Caco-2 (cell line): ENCODE measurements around the gene SPOCK2. TPM values are rescaled to one million over a fixed set of nuclear protein-coding genes. Genes with fewer than 3 reads are reported as not detected.

ENCODE experiments used
- BruUV-seq: library from RNA; stranded (reverse); fragments of 400-500 nt; replicated peaks from 2 replicates; lab custom pipeline; 2021; lab: Mats Ljungman, UMichigan
- CTCF ChIA-PET: fragments of 300-600 bp; sonication (Branson Sonifier 250); formaldehyde crosslinking; loops from one replicate; lab custom pipeline; 2022; ENCODE audit warnings: antibody characterized with exemption; lab: Charles Lee
- POLR2A ChIA-PET: fragments of 300-600 bp; sonication (Branson Sonifier 250); formaldehyde crosslinking; loops from one replicate; lab custom pipeline; 2022; ENCODE audit warnings: antibody characterized with exemption; lab: Charles Lee
- DNase-seq, 2 experiments: peaks; one replicate each; pipeline versions ENCODE4 v3.0.0 to v3.0.0-alpha.2; 2020 to 2022
- H3K27me3 ChIP-seq: replicated peaks from 2 replicates; pipeline ENCODE4 v1.6.0; 2011; ENCODE audit warnings: low read length; ENCODE audit not compliant: control insufficient read depth, insufficient read depth
- H3K36me3 ChIP-seq: 2 replicates; pipeline ENCODE4 v1.5.1; 2011; ENCODE audit warnings: low read length; ENCODE audit not compliant: control insufficient read depth, insufficient read depth
- H3K4me1 ChIP-seq: fragments of 250-450 bp; sonication (Bioruptor Pico); 2 replicates; pipeline ENCODE4 v1.5.1; 2020; ENCODE audit warnings: mild to moderate bottlenecking
- H3K4me3 ChIP-seq: 2 replicates; pipeline ENCODE4 v1.5.1; 2011; ENCODE audit warnings: low read depth, mild to moderate bottlenecking, control low read depth, low read length
- H3K9me3 ChIP-seq: fragments of 250-450 bp; sonication (Bioruptor Pico); 2 replicates; pipeline ENCODE4 v1.5.1; 2020; ENCODE audit warnings: mild to moderate bottlenecking, moderate library complexity
- H3K27ac Mint-ChIP-seq: one replicate; pipeline ENCODE4 v1.8.0; 2022; ENCODE audit warnings: mixed read lengths; ENCODE audit not compliant: unreplicated experiment
- H3K27me3 Mint-ChIP-seq: one replicate; pipeline ENCODE4 v1.8.0; 2022; ENCODE audit warnings: mixed read lengths; ENCODE audit not compliant: insufficient read depth, unreplicated experiment
- H3K36me3 Mint-ChIP-seq: one replicate; pipeline ENCODE4 v1.8.0; 2022; ENCODE audit warnings: mild to moderate bottlenecking, mixed read lengths; ENCODE audit not compliant: insufficient read depth, unreplicated experiment
- H3K4me1 Mint-ChIP-seq: one replicate; pipeline ENCODE4 v1.8.0; 2022; ENCODE audit warnings: low read depth, mixed read lengths; ENCODE audit not compliant: unreplicated experiment
- H3K4me3 Mint-ChIP-seq: one replicate; pipeline ENCODE4 v1.8.0; 2022; ENCODE audit warnings: mild to moderate bottlenecking, moderate library complexity, mixed read lengths; ENCODE audit not compliant: unreplicated experiment
- H3K9me3 Mint-ChIP-seq: one replicate; pipeline ENCODE4 v1.8.0; 2022; ENCODE audit warnings: mixed read lengths; ENCODE audit not compliant: unreplicated experiment
- CTCF ChIP-seq, 2 experiments: fragments of 200-600 bp in 1 of 2; IDR thresholded peaks; 1 replicate in 1 of 2; 2 replicates in 1 of 2; pipeline versions ENCODE4 v1.5.1 to v1.8.0; 2011 to 2022; ENCODE audit warnings: antibody characterized with exemption in 1 of 2, control low read depth in 1 of 2, inconsistent platforms in 1 of 2, low read depth in 1 of 2, low read length in 1 of 2, mild to moderate bottlenecking in 1 of 2, moderate library complexity in 1 of 2; ENCODE audit not compliant: insufficient read depth in 1 of 2, severe bottlenecking in 1 of 2, unreplicated experiment in 1 of 2
- intact Hi-C: fragments of 100-400 bp; cut with micrococcal nuclease; formaldehyde crosslinking; loops from one replicate; pipeline ENCODE4 v1.10.0; 2022; ENCODE audit not compliant: unreplicated experiment
- total RNA-seq: library from RNA; stranded (reverse); gene quantifications from 2 replicates; pipeline ENCODE4 v1.2.3, GENCODE V29; 2022

SPOCK2 gene
- total RNA-seq, 1 experiment from 2014 or later: 1.6 TPM

GRCh38 chr10:72058989-72059842 lies 29.1 kb downstream of the SPOCK2 start:
- H3K9me3 Mint-ChIP-seq: no peaks in the 10 kb centered on the region
- H3K4me1 Mint-ChIP-seq: no peaks in the 10 kb centered on the region
- Histone ChIP-seq H3K9me3 (no peaks in the 10 kb centered on the region), H3K4me1 (peaks cover 3% of the 10 kb centered on the region; the same call in 1 of the 2 replicates), H3K27me3 (no peaks in the 10 kb centered on the region), H3K4me3 (no peak overlapping the region), H3K36me3 (no peaks in the 10 kb centered on the region)
- peaks cover 6% of the 10 kb centered on the region for H3K36me3 Mint-ChIP-seq
- no peak overlapping the region for H3K27ac Mint-ChIP-seq
- POLR2A ChIA-PET: no interaction called here
- no peak overlapping the region for H3K4me3 Mint-ChIP-seq
- no peaks in the 10 kb centered on the region for H3K27me3 Mint-ChIP-seq
- intact Hi-C loops: no loop called here
- no peak for DNase-seq
- TF ChIP-seq CTCF (IDR thresholded peaks at IDR 0.05; ENCODE audit: insufficient read depth in 1 of 2, low read depth in 1 of 2, low read length in 1 of 2, severe bottlenecking in 1 of 2, unreplicated experiment in 1 of 2): no peak
- no TSS peak for BruUV-seq
- CTCF ChIA-PET: interaction anchor here (0.6 to 1.8 kb wide), 4 partner anchors 10 to 302 kb away, joined by 3 to 14 read pairs (median 6); no protein-coding TSS in a partner anchor

GRCh38 chr10:72058347-72058898 lies 29.9 kb downstream of the SPOCK2 start:
- H3K4me3 Mint-ChIP-seq: no peak overlapping the region
- TF ChIP-seq CTCF (IDR thresholded peaks at IDR 0.05; ENCODE audit: insufficient read depth in 1 of 2, low read depth in 1 of 2, low read length in 1 of 2, severe bottlenecking in 1 of 2, unreplicated experiment in 1 of 2): no peak
- no peaks in the 10 kb centered on the region for H3K9me3 Mint-ChIP-seq
- H3K36me3 Mint-ChIP-seq: peaks cover 6% of the 10 kb centered on the region
- intact Hi-C loops: no loop called here
- no peaks in the 10 kb centered on the region for H3K9me3 ChIP-seq
- H3K4me1 Mint-ChIP-seq: no peaks in the 10 kb centered on the region
- no peaks in the 10 kb centered on the region for H3K27me3 Mint-ChIP-seq
- H3K4me1 ChIP-seq: no peaks in the 10 kb centered on the region; the same call in 1 of the 2 replicates
- no peaks in the 10 kb centered on the region for H3K36me3 ChIP-seq
- ChIA-PET CTCF (interaction anchor here (0.6 to 1.8 kb wide), 3 partner anchors 10 to 284 kb away, joined by 3 to 7 read pairs (median 4); no protein-coding TSS in a partner anchor), POLR2A (no interaction called here)
- no peaks in the 10 kb centered on the region for H3K27me3 ChIP-seq
- no peak overlapping the region for H3K27ac Mint-ChIP-seq
- no peak overlapping the region for H3K4me3 ChIP-seq
- no TSS peak for BruUV-seq
- no peak for DNase-seq

- CTCF ChIA-PET: interaction anchor here (0.8 kb wide), 1 partner anchor 9 kb away, joined by 4 read pairs; no protein-coding TSS in a partner anchor
- no peak for TF ChIP-seq CTCF (IDR thresholded peaks at IDR 0.05; ENCODE audit: insufficient read depth in 1 of 2, low read depth in 1 of 2, low read length in 1 of 2, severe bottlenecking in 1 of 2, unreplicated experiment in 1 of 2)
Measured at GRCh38 chr10:72056932-72057751, 31.2 kb downstream of the SPOCK2 start.

More at GRCh38 chr10:72056932-72057751, 31.2 kb downstream of the SPOCK2 start:
- H3K27ac Mint-ChIP-seq: no peak overlapping the region
- POLR2A ChIA-PET: interaction anchor here (0.6 kb wide), 1 partner anchor 14 kb away, joined by 3 read pairs; no protein-coding TSS in a partner anchor
- no peaks in the 10 kb centered on the region for H3K9me3 Mint-ChIP-seq
- no peak overlapping the region for H3K4me3 Mint-ChIP-seq
- Histone ChIP-seq H3K4me3 (no peak overlapping the region), H3K4me1 (no peaks in the 10 kb centered on the region; the same call in 1 of the 2 replicates), H3K9me3 (no peaks in the 10 kb centered on the region), H3K27me3 (no peaks in the 10 kb centered on the region), H3K36me3 (no peaks in the 10 kb centered on the region)
- no peaks in the 10 kb centered on the region for H3K27me3 Mint-ChIP-seq
- intact Hi-C loops: no loop called here
- no peak for DNase-seq
- H3K4me1 Mint-ChIP-seq: no peaks in the 10 kb centered on the region
- BruUV-seq: no TSS peak
- no peaks in the 10 kb centered on the region for H3K36me3 Mint-ChIP-seq
